Endothelial cell of umbilical vein (primary cell): ENCODE measurements around the gene NSUN4. TPM values are rescaled to one million over a fixed set of nuclear protein-coding genes. Genes with fewer than 3 reads are reported as not detected.

Experiments used
- BruUV-seq: library from RNA; stranded (reverse); fragments of 400-500 nt; replicated peaks from 2 replicates; lab custom pipeline; 2021; lab: Mats Ljungman, UMichigan
- CTCF ChIA-PET: fragments of 300-600, 350-600 bp; sonication (Branson Sonifier 250); formaldehyde crosslinking; loops from one replicate; lab custom pipeline; 2021; ENCODE audit warnings: antibody characterized with exemption, inconsistent platforms; lab: Charles Lee
- POLR2A ChIA-PET: fragments of 300-600, 350-600 bp; sonication (Branson Sonifier 250); formaldehyde crosslinking; loops from one replicate; lab custom pipeline; 2021; ENCODE audit warnings: antibody characterized with exemption, inconsistent platforms; lab: Charles Lee
- DNase-seq: peaks from one replicate; pipeline ENCODE4 v3.0.0-alpha.2; 2011; ENCODE audit warnings: low read depth, low spot score
- FAIRE-seq: peaks from 2 replicates; lab custom pipeline; 2011; peaks lifted over from hg19 to GRCh38; lab: Jason Lieb, UNC
- H2AFZ ChIP-seq: 2 replicates; pipeline ENCODE4 v1.6.0; 2012; ENCODE audit warnings: low read depth, low read length, control low read depth, inconsistent platforms
- H3K27ac ChIP-seq: 2 replicates; pipeline ENCODE4 v1.5.1; 2011; ENCODE audit warnings: low read depth, mild to moderate bottlenecking, control low read depth, low read length, moderate library complexity; ENCODE audit not compliant: insufficient read depth
- H3K27me3 ChIP-seq, 2 experiments: 2 replicates each; pipeline versions ENCODE4 v1.6.0 to v1.6.1; 2011; ENCODE audit warnings: low read length in 2 of 2, mixed read lengths in 1 of 2; ENCODE audit not compliant: control insufficient read depth in 2 of 2, insufficient read depth in 2 of 2
- H3K36me3 ChIP-seq, 2 experiments: 2 replicates in 1 of 2; 3 replicates in 1 of 2; pipeline ENCODE4 v1.5.1; 2011; ENCODE audit warnings: low read length in 2 of 2, mild to moderate bottlenecking in 1 of 2, moderate library complexity in 1 of 2; ENCODE audit not compliant: control insufficient read depth in 2 of 2, insufficient read depth in 2 of 2; ENCODE audit errors: extremely low read depth in 1 of 2
- H3K4me1 ChIP-seq: 3 replicates; pipeline ENCODE4 v1.5.1; 2011; ENCODE audit warnings: mild to moderate bottlenecking, low read length; ENCODE audit not compliant: control insufficient read depth, insufficient read depth; ENCODE audit errors: extremely low read depth
- H3K4me2 ChIP-seq: 2 replicates; pipeline ENCODE4 v1.6.1; 2011; ENCODE audit warnings: low read length, control low read depth, mixed read lengths; ENCODE audit not compliant: insufficient read depth
- H3K4me3 ChIP-seq, 3 experiments: fragments of 200-600 bp in 1 of 3; sonication (generic), shearing (Covaris generic) in 1 of 3; replicated peaks in 1 of 3; 2 replicates each; pipeline ENCODE4 v1.5.1; 2011 to 2016; ENCODE audit warnings: control low read depth in 3 of 3, low read length in 3 of 3, mild to moderate bottlenecking in 2 of 3, inconsistent platforms in 1 of 3, low read depth in 1 of 3, moderate library complexity in 1 of 3; ENCODE audit not compliant: insufficient read depth in 1 of 3
- H3K79me2 ChIP-seq: 2 replicates; pipeline ENCODE4 v1.6.0; 2012; ENCODE audit warnings: low read length, inconsistent platforms; ENCODE audit not compliant: control insufficient read depth, insufficient read depth
- H3K9ac ChIP-seq: replicated peaks from 2 replicates; pipeline ENCODE3; 2011; ENCODE audit warnings: low read length, control low read depth; ENCODE audit not compliant: insufficient read depth; ENCODE audit errors: extremely low read depth
- H3K9me1 ChIP-seq: replicated peaks from 3 replicates; pipeline ENCODE4 v1.6.0; 2011; ENCODE audit warnings: mild to moderate bottlenecking, low read length; ENCODE audit not compliant: control insufficient read depth, insufficient read depth; ENCODE audit errors: extremely low read depth
- H3K9me3 ChIP-seq: replicated peaks from 2 replicates; pipeline ENCODE4 v1.5.1; 2012; ENCODE audit warnings: low read length, inconsistent platforms; ENCODE audit not compliant: control insufficient read depth, insufficient read depth
- H4K20me1 ChIP-seq: replicated peaks from 2 replicates; pipeline ENCODE3; 2011; ENCODE audit warnings: mild to moderate bottlenecking, low read length; ENCODE audit not compliant: control insufficient read depth, insufficient read depth; ENCODE audit errors: extremely low read depth
- CTCF ChIP-seq, 2 donors: IDR thresholded peaks; 1 replicate in 1 of 2; 2 replicates in 1 of 2; pipeline ENCODE4 v1.5.1; 2011; ENCODE audit warnings: low read length in 2 of 2, mild to moderate bottlenecking in 2 of 2, moderate library complexity in 2 of 2, control low read depth in 1 of 2, inconsistent platforms in 1 of 2, low read depth in 1 of 2; ENCODE audit not compliant: insufficient read depth in 1 of 2; ENCODE audit errors: extremely low read depth in 1 of 2
- EZH2 ChIP-seq: IDR thresholded peaks from 2 replicates; pipeline ENCODE4 v1.6.1; 2012; ENCODE audit warnings: borderline replicate concordance, low read depth, mild to moderate bottlenecking, moderate library complexity, low read length, inconsistent platforms; ENCODE audit not compliant: severe bottlenecking
- FOS ChIP-seq: IDR thresholded peaks from 2 replicates; pipeline ENCODE4 v1.6.1; 2011; ENCODE audit warnings: mild to moderate bottlenecking, low read length, moderate library complexity, borderline replicate concordance; ENCODE audit not compliant: insufficient read depth
- GATA2 ChIP-seq: IDR thresholded peaks from 2 replicates; pipeline ENCODE4 v1.7.0; 2011; ENCODE audit warnings: low read depth, mild to moderate bottlenecking, moderate library complexity, mixed read lengths, low read length; ENCODE audit not compliant: insufficient read length, insufficient read depth
- JUN ChIP-seq: IDR thresholded peaks from 2 replicates; pipeline ENCODE4 v1.6.1; 2011; ENCODE audit warnings: borderline replicate concordance, low read depth; ENCODE audit not compliant: insufficient read length, insufficient read depth
- MAX ChIP-seq: IDR thresholded peaks from 2 replicates; pipeline ENCODE4 v1.6.1; 2011; ENCODE audit not compliant: insufficient read depth, insufficient read length
- POLR2A ChIP-seq: IDR thresholded peaks from 2 replicates; pipeline ENCODE4 v1.6.1; 2012; ENCODE audit warnings: low read depth, mild to moderate bottlenecking, control low read depth, low read length
- POLR2AphosphoS5 ChIP-seq: IDR thresholded peaks from 2 replicates; pipeline ENCODE4 v1.6.1; 2012; ENCODE audit warnings: low read depth, mild to moderate bottlenecking, control low read depth, low read length, moderate library complexity; ENCODE audit not compliant: insufficient read depth
- dilution Hi-C: fragments of 300-500 bp; cut with MboI; formaldehyde crosslinking; loops from one replicate; pipeline ENCODE4 v1.15.0; 2019; ENCODE audit warnings: low sequenced_read_pairs; ENCODE audit not compliant: extremely low pct_ligation_motif_present
- intact Hi-C: fragments of 100-400 bp; cut with micrococcal nuclease; formaldehyde crosslinking; loops from one replicate; pipeline ENCODE4 v1.10.0; 2022
- polyA plus RNA-seq, 4 experiments: library from polyadenylated mRNA; depleted of rRNA in 3 of 4; stranded (reverse) in 3 of 4; unstranded in 1 of 4; fragments of >200 nt; gene quantifications; 2 replicates each; pipeline versions ENCODE4 v1.2.1 to v1.2.3, GENCODE V29; 2011 to 2012; ENCODE audit warnings: missing spikeins in 1 of 4
- total RNA-seq: library from RNA; stranded (reverse); gene quantifications from 2 replicates; pipeline ENCODE4 v1.2.3, GENCODE V29; 2021

Gene NSUN4
- total and polyA plus RNA-seq, 2 donors (not counting 3 experiments of a cell fraction or from before 2014, with no cell fraction given): 21.6 to 23.4 TPM

GRCh38 chr1:46407636-46408035 is 67.0 kb downstream of the NSUN4 start:
- intact Hi-C loops: loop anchor here (2.0 kb wide), 1 partner anchor 35 kb away; no protein-coding TSS in a partner anchor
- CTCF ChIA-PET: interaction anchor here (1.1 to 3.9 kb wide), 4 partner anchors 10 to 128 kb away, joined by 3 to 53 read pairs (median 4); a partner anchor contains a TSS

More at GRCh38 chr1:46407636-46408035, 67.0 kb downstream of the NSUN4 start:
- DNase-seq: no peak
- Histone ChIP-seq H2AFZ (no peak overlapping the region), H3K9ac (no peak overlapping the region), H4K20me1 (no peaks in the 10 kb centered on the region), H3K27ac (no peak overlapping the region), H3K36me3 (no peaks in the 10 kb centered on the region), H3K4me2 (no peak overlapping the region), H3K79me2 (no peaks in the 10 kb centered on the region), H3K4me3 (no peak overlapping the region), H3K4me1 (no peaks in the 10 kb centered on the region), H3K27me3 (peaks cover 0 to 1% of the 10 kb centered on the region in 2 experiments), H3K9me1 (no peaks in the 10 kb centered on the region), H3K9me3 (no peaks in the 10 kb centered on the region)
- dilution Hi-C loops: no loop called here
- TF ChIP-seq JUN (no peak), MAX (no peak), GATA2 (no peak), POLR2AphosphoS5 (no peak), FOS (no peak), CTCF (IDR thresholded peaks at IDR 0.05; ENCODE audit: extremely low read depth in 1 of 2, insufficient read depth in 1 of 2, low read depth in 1 of 2, low read length in 2 of 2) (no peak), POLR2A (no peak), EZH2 (no peak)
- POLR2A ChIA-PET: no interaction called here
- no TSS peak for BruUV-seq
- FAIRE-seq: no peak
